Inflammatory macrophage treated with lipopolysaccharide for 4 hours (primary cell): Measurements from ENCODE around the gene THEMIS.
"Not testable (repeated sequence)": the region's sequence is repeated elsewhere in the genome, so short reads cannot be mapped to it uniquely, and the experiment has no call there.

Experiments
- DNase-seq: peaks from one replicate; pipeline ENCODE4 v3.0.0-alpha.2; 2020

The THEMIS gene

DNA sequence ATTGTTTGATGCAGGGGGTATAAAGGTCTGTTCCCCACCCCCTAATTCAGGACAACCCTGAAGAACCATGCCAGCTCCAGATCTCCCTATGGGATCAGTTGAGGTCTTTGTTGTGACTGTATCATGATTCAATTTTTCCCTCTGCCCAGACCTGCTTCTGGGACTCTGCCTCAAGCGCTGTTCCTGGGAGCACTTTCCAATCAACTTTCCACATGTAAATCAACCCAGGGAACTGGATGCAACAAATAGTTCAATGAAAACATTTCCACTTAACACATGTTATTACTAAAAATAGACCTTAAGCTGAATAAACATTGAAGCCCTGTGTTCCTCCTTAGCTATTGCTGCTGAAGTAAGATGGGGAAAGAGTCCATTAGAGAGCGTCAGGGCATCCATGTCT lies 184.4 kb downstream of the THEMIS start:
- no peak for DNase-seq

DNA sequence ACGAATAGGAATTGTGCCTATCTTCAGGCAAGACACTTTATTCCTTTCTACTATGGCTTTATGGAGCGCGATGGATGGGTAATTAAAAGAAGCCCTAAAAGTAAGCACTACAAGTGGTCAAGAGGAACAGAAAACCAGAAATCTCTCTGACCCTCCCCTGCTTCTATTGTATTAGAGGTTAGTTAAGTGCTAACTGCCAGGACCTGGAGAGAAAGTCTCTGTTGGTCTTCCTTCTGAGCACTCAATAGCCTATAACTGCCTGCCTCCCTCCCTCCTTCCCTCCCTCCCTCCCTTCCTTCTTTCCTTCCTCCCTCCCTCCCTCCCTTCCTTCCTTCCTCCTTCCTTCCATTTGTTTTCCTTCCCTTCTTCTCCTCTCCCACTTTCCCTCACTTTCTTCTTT lies 190.2 kb downstream of the THEMIS start:
- DNase-seq, result no peak

DNA sequence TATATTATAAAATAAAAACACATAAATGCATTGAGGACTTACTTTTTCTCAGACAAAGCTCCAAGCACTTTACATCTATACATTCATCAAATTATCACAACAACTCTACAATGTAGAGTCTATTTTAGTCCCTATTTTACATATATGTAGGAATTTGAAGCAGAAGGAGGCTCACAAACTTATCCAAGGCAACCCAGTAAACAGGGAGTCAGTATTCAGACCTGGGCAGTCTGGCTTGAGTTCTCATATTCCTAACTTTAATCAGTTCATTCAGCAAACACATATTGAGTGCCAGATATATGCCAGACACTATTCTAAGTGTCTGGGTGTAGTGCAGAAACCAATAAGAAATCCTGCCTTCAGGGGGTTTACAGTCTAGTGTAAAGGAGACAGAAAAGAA lies 194.6 kb downstream of the THEMIS start:
- DNase-seq, result no peak

DNA sequence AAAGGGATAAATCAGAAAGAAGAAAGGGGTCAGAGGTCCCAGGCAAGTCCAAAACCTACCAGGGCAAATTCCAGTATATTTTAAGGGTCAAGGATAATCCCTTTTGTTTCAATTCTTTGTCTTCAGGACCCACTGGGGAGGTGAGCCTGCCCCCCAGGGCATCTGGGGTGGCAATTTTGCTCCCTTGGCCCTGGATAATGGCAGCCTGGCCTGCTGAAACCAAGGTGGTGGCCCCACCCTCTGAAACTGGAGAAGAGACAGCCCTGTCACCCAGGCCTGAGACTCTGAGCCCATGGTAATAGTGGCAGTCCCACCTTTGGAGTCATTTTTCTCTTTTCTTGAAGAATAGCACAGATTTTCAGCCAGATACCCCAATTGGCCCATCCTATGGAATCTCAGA lies 205.8 kb downstream of the THEMIS start:
- DNase-seq, result no peak

DNA sequence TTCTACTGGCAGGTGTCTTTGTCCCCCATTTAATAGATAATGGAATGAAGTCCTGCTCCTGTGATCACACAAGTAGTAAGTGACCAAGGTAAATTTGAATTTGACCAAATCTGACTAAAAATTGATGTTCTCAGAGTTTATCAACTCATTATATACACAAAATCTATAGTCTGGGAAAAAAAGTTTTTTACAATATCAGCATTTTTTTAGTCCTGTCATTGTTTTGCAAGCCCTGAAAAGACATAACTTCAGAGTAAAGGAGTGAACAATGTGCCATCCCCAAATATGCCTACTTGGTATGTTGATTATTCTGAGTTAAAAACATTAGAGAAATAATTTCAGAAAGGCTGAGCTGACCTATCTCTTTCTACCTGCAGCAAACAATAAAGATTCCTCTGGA lies 209.7 kb downstream of the THEMIS start:
- no peak for DNase-seq

DNA sequence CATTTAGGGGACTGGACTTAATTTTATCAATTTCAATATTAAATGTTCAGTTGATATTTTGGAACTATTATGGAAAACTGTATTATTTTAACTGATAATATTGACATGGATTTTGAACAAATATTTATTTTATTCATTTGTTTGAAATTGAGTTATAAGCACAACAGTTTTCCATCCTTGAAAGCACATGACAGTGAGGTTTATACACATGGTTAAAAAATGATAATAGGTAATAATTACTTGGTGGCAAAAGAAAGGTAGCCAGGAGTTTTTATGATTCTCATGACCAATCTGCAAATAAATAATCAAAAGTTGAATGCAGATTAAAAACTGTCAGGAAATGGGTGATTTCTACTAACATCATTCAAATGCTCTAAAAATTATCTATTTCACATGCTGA lies 210.3 kb downstream of the THEMIS start:
- no peak for DNase-seq

DNA sequence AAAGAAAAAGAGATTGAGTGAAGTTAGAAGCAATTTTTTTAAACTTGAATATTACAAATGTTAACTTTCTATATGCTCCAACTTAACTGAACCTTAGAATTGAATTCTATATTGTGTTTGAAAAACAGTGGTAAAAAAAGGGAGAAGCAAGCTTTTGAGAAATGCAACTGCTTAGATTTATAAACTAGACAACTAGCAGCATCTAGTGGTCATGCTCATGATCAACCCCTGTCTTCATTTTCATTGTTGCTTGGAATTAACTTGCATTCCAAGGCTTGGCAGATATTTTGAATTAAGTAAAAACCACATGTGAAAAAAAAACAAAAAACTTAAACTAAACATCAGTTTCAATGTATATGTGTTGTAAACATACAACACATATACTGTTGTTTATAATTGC lies 210.8 kb downstream of the THEMIS start:
- DNase-seq, result no peak

DNA sequence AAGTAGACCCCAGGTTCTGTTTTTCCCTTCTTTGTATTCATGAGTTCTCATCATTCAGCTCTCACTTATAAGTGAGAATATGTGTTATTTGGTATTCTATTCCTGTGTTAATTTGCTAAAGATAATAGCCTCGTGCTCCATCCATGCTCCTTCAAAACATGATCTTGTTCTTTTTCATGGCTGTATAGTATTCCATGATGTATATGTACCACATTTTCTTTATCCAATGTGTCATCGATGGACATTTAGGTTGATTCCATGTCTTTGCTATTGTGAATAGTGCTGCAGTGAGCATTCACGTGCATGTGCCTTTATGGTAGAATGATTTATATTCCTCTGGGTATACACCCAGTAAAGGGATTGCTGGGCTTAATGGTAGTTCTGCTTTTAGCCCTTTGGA lies 213.4 kb downstream of the THEMIS start:
- not testable (repeated sequence) for DNase-seq

DNA sequence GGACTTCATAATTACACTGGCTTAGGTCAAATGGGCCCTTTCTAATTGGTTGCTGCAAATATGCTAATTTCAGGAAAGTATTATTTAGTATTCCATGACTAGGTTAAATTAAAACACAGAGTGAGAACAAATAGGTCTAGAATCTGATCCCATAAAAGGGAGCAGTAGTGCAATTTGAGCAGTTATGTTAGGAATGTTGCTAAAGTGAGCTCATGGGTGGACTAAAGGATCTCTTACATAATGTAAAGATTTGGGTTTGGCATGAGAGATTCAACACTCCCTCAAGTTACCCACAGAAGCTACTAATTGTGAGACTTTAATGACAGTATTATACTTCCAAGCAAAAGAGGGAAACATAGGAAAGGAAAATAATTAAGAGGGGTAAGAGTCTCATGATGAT lies 214.8 kb downstream of the THEMIS start:
- no peak for DNase-seq

DNA sequence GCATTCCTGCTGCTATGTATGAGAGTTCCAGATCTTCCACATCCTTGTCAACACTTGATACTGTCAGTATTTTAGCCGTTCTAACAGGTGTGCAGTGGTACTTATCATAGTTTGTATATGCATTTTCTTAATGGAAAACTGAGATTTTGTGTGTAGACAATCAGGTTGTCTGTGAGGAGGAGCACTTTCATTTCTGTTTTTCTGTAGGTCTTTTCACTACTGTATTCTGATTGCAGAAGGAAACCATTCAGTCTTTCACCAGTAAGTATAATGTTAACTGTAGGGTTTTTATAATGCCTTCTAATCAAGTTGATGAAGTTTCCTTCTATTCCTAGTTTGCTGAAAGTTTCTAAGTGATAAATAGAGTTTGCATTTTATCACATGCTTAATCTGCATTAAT lies 216.4 kb downstream of the THEMIS start:
- DNase-seq, result no peak
